GM12872 (cell line): ENCODE data around the gene CARMIL1.

Source experiments
- CTCF ChIP-seq: IDR thresholded peaks from 3 replicates; pipeline ENCODE4 v1.5.1; 2011; ENCODE audit warnings: low read depth, mild to moderate bottlenecking, low read length, moderate library complexity; ENCODE audit not compliant: insufficient read depth

Gene CARMIL1

GRCh38 chr6:25388776-25389175, 109.6 kb downstream of the CARMIL1 start:
- no peak for TF ChIP-seq CTCF

GRCh38 chr6:25389471-25389870, 110.3 kb downstream of the CARMIL1 start:
- TF ChIP-seq CTCF, result no peak

DNA sequence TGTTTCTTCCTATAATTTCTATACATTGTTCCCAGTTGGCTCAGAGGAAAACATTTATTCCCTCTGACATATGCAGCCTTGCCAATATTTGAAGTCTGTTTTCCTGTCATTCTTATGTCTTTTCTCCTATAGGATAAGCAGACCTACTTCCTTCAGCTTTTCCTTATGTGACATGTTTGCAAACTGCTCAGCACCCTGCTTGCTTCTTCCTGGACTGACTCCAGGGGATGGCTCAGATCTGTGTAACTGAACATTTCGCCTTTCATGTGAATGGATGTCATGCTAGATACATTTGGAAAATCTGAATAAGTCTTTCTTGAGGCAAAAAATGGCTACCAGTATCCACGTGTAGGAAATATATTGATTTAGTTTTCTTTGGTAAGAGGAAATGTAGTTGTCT, 113.2 kb downstream of the CARMIL1 start:
- TF ChIP-seq CTCF, result no peak

- no peak for TF ChIP-seq CTCF
These were observed 116.6 kb downstream of the CARMIL1 start for GRCh38 chr6:25395731-25396130.

- TF ChIP-seq CTCF, result no peak
These were observed 118.2 kb downstream of the CARMIL1 start for GRCh38 chr6:25397406-25397805.

DNA sequence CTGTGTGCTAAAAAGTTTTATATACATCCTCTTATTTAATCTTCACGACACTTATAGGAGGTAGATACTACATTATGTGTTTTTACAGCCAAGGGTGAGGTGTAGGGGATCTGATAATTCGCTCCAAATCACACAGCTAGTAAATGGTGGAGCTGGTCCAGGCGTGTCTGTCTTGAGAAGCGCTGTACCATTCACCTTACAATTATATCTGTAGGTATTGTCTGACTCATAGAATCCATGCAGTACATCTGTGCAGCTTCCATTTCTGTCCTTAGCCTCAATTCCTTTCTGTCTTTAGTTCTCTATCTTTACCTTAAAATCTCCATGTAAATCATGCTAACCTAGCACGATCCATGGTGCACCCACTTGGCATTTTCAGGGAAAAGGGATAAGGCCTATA, 120.7 kb downstream of the CARMIL1 start:
- TF ChIP-seq CTCF, result no peak

DNA sequence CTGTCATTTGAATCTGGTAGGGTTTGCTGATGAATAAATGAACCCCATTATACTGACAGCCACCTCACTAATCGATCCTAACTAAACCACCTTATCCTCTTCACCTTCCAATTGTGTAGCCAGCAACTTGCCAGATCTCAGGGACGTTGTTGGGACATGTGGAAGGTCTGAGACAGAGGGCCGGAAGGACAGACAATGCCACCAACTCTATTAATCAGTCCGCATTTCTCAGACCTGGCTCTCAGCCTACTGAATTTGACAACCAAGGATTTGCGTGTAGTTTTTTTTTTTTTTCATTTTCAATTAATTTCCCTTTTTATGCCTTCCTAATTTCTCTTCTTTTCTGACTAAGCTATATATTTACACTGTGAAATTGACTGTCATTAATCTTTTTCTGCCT, 122.5 kb downstream of the CARMIL1 start:
- no peak for TF ChIP-seq CTCF

- TF ChIP-seq CTCF, result no peak
These were observed 123.0 kb downstream of the CARMIL1 start for GRCh38 chr6:25402125-25402524.
